SK-MEL-5 (cell line): ENCODE data around the gene RASAL1. TPM values are rescaled to one million over a fixed set of nuclear protein-coding genes. Genes with fewer than 3 reads are reported as not detected.
A peak's percentile ranks its signal among the peaks of the same experiment; 100 is the strongest.

ENCODE experiments used
- DNase-seq: peaks from one replicate; pipeline ENCODE4 v3.0.0-alpha.2; 2016; ENCODE audit warnings: low read depth, low spot score
- in situ Hi-C: cut with HindIII; loops from 2 replicates; pipeline ENCODE4 v1.10.0; 2016; ENCODE audit warnings: low sequenced_read_pairs, high pct_unique_total_duplicates, low pct_unique_long_range_greater_than_20kb
- small RNA-seq, 2 experiments: library from RNA; depleted of rRNA; stranded (forward); fragments of <200 nt; gene quantifications; one replicate each; pipeline ENCODE3, GENCODE V24; 2014
- total RNA-seq: library from RNA; depleted of rRNA; stranded (reverse); fragments of >200 nt; shearing (Covaris generic); gene quantifications from 2 replicates; pipeline ENCODE4 v1.2.3, GENCODE V29; 2014; rRNA removed

The RASAL1 gene
- total RNA-seq, 1 experiment from 2014 or later, result 0.74 TPM

GRCh38 chr12:113058553-113058952, 77.0 kb downstream of the RASAL1 start:
- DNase-seq, result no peak
- in situ Hi-C loops, result no loop called here

- in situ Hi-C loops, result no loop called here
Measured at GRCh38 chr12:113057565-113058485, 77.7 kb downstream of the RASAL1 start.

GRCh38 chr12:113056631-113057488, 78.7 kb downstream of the RASAL1 start, which contains the start of gene DTX1:
DTX1 (plus strand) TSS chr12:113056730; CDS start chr12:113058193, 1,463 bp downstream.
- in situ Hi-C loops, result no loop called here
- DNase-seq, result no peak

More at GRCh38 chr12:113057565-113058485, 77.7 kb downstream of the RASAL1 start:
- DNase-seq, result no peak

- in situ Hi-C loops, result no loop called here
- no peak for DNase-seq
Measured at GRCh38 chr12:113056381-113056630, 79.3 kb downstream of the RASAL1 start.

- in situ Hi-C loops, result no loop called here
- DNase-seq, result no peak
Measured at GRCh38 chr12:113055594-113056380, 79.8 kb downstream of the RASAL1 start.

- DNase-seq, result no peak
- in situ Hi-C loops, result no loop called here
Measured at GRCh38 chr12:113054948-113055486, 80.5 kb downstream of the RASAL1 start.

GRCh38 chr12:113052326-113052725, 83.2 kb downstream of the RASAL1 start:
- in situ Hi-C loops, result no loop called here
- DNase-seq, result no peak

- no peak for DNase-seq
- in situ Hi-C loops, result no loop called here
Measured at GRCh38 chr12:113051759-113052158, 83.8 kb downstream of the RASAL1 start.

- DNase-seq, result no peak
- in situ Hi-C loops, result no loop called here
Measured at GRCh38 chr12:113050795-113051194, 84.8 kb downstream of the RASAL1 start.

GRCh38 chr12:113049976-113050742, 85.4 kb downstream of the RASAL1 start:
- in situ Hi-C loops, result no loop called here

More at GRCh38 chr12:113049976-113050742, 85.4 kb downstream of the RASAL1 start:
- DNase-seq, result peak; percentile 70

Small RNA genes lying within 50 kb of the gene (small RNA-seq; reads per million reads assigned to genes)
- gene MIR7106 (0 reads per million in 2 experiments), gene RF00019 (0 reads per million in 2 experiments)

Other genes with a start within 250 kb of the RASAL1 start
- 3.6 and 4.8 TPM in 2 replicates for gene OAS1, start 228.8 kb downstream of the RASAL1 start, total RNA-seq
- gene OAS3, start 197.3 kb downstream of the RASAL1 start, total RNA-seq, result 6.6 and 8.8 TPM in 2 replicates
- gene OAS2, start 157.2 kb downstream of the RASAL1 start, total RNA-seq, result 1.3 and 1.9 TPM in 2 replicates
- gene DTX1, start 79.0 kb downstream of the RASAL1 start, total RNA-seq, result 0.95 and 1.1 TPM in 2 replicates
- gene CFAP73, start 14.0 kb upstream of the RASAL1 start, total RNA-seq, result not detected in 2 replicates
- gene DDX54, start 49.7 kb upstream of the RASAL1 start, total RNA-seq, result 60.4 and 73.4 TPM in 2 replicates
- 38.8 and 39.1 TPM in 2 replicates for gene RITA1, start 50.0 kb upstream of the RASAL1 start, total RNA-seq
- gene TPCN1, start 85.7 kb upstream of the RASAL1 start, total RNA-seq, result 14.3 and 16.3 TPM in 2 replicates
- gene SLC8B1, start 199.3 kb upstream of the RASAL1 start, total RNA-seq, result 3.9 and 5.1 TPM in 2 replicates
- 28.3 and 30.2 TPM in 2 replicates for gene PLBD2, start 222.8 kb upstream of the RASAL1 start, total RNA-seq